ENCODE measurements around the gene RHD. TPM values are rescaled to one million over a fixed set of nuclear protein-coding genes. Genes with fewer than 3 reads are reported as not detected.

The RHD gene
- total and polyA plus RNA-seq, 12 donors, result 0.05 to 0.94 (median 0.23) TPM; not detected in 7

GRCh38 chr1:25246600-25247023 lies 25.7 kb upstream of the RHD start:
- intact Hi-C loops (cut with DNase I), result no loop called here
- DNase-seq, result peak; percentile 47 to 73 (median 54)
- Histone ChIP-seq H3K4me1 (replicated peaks in 1 of 2) (peaks cover 16 to 34% of the 10 kb centered on the region in 2 donors), H3K36me3 (replicated peaks in 1 of 2) (peaks cover 0 to 40% of the 10 kb centered on the region in 2 donors), H3K27ac (peak overlapping the region; percentile 95 to 100 (median 99)), H3K9me3 (replicated peaks in 1 of 3) (no peaks in the 10 kb centered on the region), H3K4me3 (peak overlapping the region; percentile 62 to 98 (median 82)), H3K27me3 (no peaks in the 10 kb centered on the region)
- TF ChIP-seq POLR2A (IDR thresholded peaks at IDR 0.05) (no peak), CTCF (IDR thresholded peaks at IDR 0.05) (no peak)
- WGBS, 4 donors, result 0 to 1% (median 0%) methylated on average over 23 to 53 of the region's 53 CpGs; no CpG with 5 or more reads in 1 of the 4 donors

GRCh38 chr1:25247024-25247828 lies 25.1 kb upstream of the RHD start, which contains the start of gene RSRP1:
Gene RSRP1, minus strand, starts transcription at chr1:25247454. Its CDS starts 491 bp downstream, at chr1:25246963.
- TF ChIP-seq CTCF (IDR thresholded peaks at IDR 0.05) (peak in 5 of 6 experiments; percentile 6 to 23 (median 20)), POLR2A (IDR thresholded peaks at IDR 0.05) (peak; percentile 99 to 100)
- intact Hi-C loops (cut with DNase I), result no loop called here
- no peaks in the 10 kb centered on the region for H3K9me3 ChIP-seq (replicated peaks in 1 of 3)
- peak within 1 kb of the TSS; percentile 62 to 98 (median 82) for H3K4me3 ChIP-seq
- peak; percentile 99 to 100 (median 99) for DNase-seq
- H3K27me3 ChIP-seq, result no peaks in the 10 kb centered on the region
- H3K27ac ChIP-seq, result peak within 1 kb of the TSS; percentile 95 to 100 (median 99)
- peaks cover 16 to 34% of the 10 kb centered on the region in 2 donors for H3K4me1 ChIP-seq (replicated peaks in 1 of 2)
- WGBS, 4 donors, result 0 to 1% (median 0%) methylated on average over 21 to 79 of the region's 79 CpGs
- H3K36me3 ChIP-seq (replicated peaks in 1 of 2), result peaks cover 0 to 34% of the 10 kb centered on the region in 2 donors

GRCh38 chr1:25247829-25248754 lies 24.2 kb upstream of the RHD start:
- peaks cover 0 to 25% of the 10 kb centered on the region in 2 donors for H3K36me3 ChIP-seq (replicated peaks in 1 of 2)
- peak in 1 of 7 donors; percentile 56 for DNase-seq
- intact Hi-C loops (cut with DNase I), result no loop called here
- peak in 1 of 6 experiments; percentile 1 for TF ChIP-seq CTCF (IDR thresholded peaks at IDR 0.05)
- TF ChIP-seq POLR2A (IDR thresholded peaks at IDR 0.05), result no peak
- peak overlapping the region; percentile 1 to 68 (median 32) for H3K4me3 ChIP-seq
- H3K27ac ChIP-seq, result peak overlapping the region in 4 of 5 donors; percentile 95 to 100 (median 98)
- WGBS, 4 donors, result 24 to 43% (median 31%) methylated on average over 17 to 30 of the region's 30 CpGs
- H3K4me1 ChIP-seq (replicated peaks in 1 of 2), result peaks cover 16 to 35% of the 10 kb centered on the region in 2 donors
- no peaks in the 10 kb centered on the region for H3K9me3 ChIP-seq (replicated peaks in 1 of 3)
- no peaks in the 10 kb centered on the region for H3K27me3 ChIP-seq

All from adrenal gland (tissue), 12 donors.